Gastroesophageal sphincter (tissue), 3 donors: ENCODE measurements around the gene SCRN2.

ENCODE experiments used
- CTCF ChIP-seq, 4 experiments: fragments of 200-600 bp in 2 of 4; fragments of 450-650 bp in 2 of 4; sonication (generic) in 1 of 4; IDR thresholded peaks; one replicate each; pipeline ENCODE4 v1.5.1; 2017 to 2019; ENCODE audit warnings: antibody characterized with exemption in 4 of 4, mild to moderate bottlenecking in 2 of 4, moderate library complexity in 2 of 4
- EP300 ChIP-seq: sonication (generic); formaldehyde crosslinking; IDR thresholded peaks from one replicate; pipeline ENCODE4 v1.6.1; 2017; ENCODE audit warnings: antibody characterized with exemption, mild to moderate bottlenecking
- POLR2A ChIP-seq, 2 donors: fragments of 450-650 bp; IDR thresholded peaks; one replicate each; pipeline ENCODE4 v1.6.1; 2017; ENCODE audit warnings: antibody characterized with exemption in 2 of 2, mild to moderate bottlenecking in 2 of 2, moderate library complexity in 1 of 2
- POLR2AphosphoS5 ChIP-seq: sonication (generic); formaldehyde crosslinking; IDR thresholded peaks from one replicate; pipeline ENCODE4 v1.6.1; 2017; ENCODE audit warnings: antibody characterized with exemption

- no peak for TF ChIP-seq POLR2A (IDR thresholded peaks at IDR 0.05)
- TF ChIP-seq CTCF (IDR thresholded peaks at IDR 0.05), result no peak
- no peak for TF ChIP-seq EP300
- TF ChIP-seq POLR2AphosphoS5, result no peak
These were observed 12.5 kb upstream of the SCRN2 start for GRCh38 chr17:47853616-47854015.
